GM10266 (cell line): ENCODE data around the gene NRAP.

Source experiments
- DNase-seq: peaks from one replicate; pipeline ENCODE4 v3.0.0; 2012; ENCODE audit errors: extremely low spot score
- TF ChIP-seq, protein P1 (sequence below): IDR thresholded peaks from 2 replicates; pipeline ENCODE4 v1.5.1; 2012; ENCODE audit warnings: mild to moderate bottlenecking, low read depth; ENCODE audit not compliant: control insufficient read depth, insufficient read depth; ENCODE audit errors: missing control alignments

The NRAP gene

DNA sequence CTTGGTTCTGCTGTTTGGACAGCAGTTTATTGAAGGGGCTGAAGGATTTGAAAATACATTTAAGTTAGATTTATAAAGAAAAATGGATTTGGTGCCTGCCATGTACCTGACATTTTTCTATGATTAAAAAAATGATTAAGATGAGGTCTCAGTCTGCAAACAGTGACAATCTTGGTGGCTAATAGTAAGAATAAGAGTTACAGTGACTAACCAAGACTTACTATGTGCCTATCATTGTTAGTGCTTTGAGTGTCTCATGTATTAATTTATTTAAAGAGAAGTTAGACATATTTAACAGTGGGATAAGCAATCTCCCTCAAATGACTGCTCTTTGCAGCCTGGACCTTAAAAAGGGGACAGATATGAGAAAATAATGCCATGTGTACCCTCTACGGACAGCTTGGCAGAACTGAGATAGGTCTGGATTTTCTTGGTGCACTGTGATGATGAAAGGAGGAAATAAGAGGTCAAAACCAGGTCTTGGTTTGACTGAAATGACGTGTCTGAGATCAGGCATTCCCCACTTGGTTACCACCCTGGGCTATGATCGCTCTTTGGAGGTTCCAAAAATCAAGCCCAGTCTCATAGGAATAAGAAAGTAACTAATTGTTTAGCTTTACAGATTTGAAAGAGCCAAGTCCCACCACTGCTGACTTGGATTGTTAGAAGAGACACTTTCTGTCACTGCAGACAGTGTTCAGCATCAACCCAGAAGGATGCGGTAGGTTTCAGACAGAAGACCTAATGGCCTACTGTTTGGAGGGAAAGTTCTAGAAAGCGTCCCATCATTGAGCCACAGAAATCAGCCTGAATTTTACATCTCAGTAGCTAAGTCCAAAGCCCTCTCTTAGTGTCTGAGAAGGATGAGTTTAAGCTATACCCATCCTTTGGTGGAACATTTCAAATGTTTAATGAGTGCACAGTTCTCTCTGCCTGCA is 18.0 kb upstream of the NRAP start:
- TF ChIP-seq, protein P1, sequence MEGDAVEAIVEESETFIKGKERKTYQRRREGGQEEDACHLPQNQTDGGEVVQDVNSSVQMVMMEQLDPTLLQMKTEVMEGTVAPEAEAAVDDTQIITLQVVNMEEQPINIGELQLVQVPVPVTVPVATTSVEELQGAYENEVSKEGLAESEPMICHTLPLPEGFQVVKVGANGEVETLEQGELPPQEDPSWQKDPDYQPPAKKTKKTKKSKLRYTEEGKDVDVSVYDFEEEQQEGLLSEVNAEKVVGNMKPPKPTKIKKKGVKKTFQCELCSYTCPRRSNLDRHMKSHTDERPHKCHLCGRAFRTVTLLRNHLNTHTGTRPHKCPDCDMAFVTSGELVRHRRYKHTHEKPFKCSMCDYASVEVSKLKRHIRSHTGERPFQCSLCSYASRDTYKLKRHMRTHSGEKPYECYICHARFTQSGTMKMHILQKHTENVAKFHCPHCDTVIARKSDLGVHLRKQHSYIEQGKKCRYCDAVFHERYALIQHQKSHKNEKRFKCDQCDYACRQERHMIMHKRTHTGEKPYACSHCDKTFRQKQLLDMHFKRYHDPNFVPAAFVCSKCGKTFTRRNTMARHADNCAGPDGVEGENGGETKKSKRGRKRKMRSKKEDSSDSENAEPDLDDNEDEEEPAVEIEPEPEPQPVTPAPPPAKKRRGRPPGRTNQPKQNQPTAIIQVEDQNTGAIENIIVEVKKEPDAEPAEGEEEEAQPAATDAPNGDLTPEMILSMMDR: no peak
- DNase-seq: peak; percentile 62

DNA sequence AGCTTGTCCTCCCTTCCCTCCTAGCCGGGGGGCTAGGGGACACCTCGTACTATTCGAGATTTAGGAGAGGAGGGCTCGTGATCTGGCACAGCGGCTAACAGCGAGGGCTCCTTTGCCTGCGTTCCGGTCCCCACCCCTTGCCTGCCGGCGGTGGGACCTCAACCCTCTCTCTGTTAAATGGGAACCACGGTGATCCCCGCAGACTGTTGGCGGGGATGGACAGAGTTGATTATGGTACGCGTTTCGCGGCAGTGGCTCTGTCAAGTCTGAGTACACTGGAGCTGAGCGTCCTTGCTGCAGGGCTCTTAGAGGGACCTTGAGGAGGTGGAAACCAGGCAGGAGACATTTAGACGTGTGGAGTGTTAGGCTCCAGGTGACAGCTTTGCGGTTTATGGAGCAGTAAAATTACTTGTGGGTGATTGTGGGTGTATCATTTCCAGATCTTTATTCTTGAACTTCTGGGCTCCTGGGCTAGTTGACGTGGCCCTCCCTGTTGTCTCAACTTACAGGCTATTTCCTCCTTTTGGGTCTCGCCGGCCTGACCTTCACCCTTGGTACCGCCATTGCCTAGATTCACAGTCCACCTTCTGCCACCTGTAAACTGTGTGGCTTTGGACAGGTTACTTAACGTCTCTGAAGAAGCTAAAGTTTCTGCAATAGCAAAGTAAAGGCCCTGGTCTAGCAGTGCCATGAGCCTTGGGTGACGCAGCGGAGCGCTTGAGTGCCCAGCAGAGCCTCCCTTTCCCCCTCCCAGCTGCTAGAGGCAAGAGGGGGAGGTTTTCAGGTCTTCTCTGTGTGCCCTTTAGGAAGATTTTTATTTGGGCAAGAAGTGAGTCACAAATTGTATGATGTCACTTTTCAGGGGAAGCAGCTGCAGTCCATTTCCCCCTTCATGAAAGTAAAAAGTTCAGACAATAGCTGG is 16.6 kb upstream of the NRAP start:
- DNase-seq: peak; percentile 25
- TF ChIP-seq, protein P1: no peak

DNA sequence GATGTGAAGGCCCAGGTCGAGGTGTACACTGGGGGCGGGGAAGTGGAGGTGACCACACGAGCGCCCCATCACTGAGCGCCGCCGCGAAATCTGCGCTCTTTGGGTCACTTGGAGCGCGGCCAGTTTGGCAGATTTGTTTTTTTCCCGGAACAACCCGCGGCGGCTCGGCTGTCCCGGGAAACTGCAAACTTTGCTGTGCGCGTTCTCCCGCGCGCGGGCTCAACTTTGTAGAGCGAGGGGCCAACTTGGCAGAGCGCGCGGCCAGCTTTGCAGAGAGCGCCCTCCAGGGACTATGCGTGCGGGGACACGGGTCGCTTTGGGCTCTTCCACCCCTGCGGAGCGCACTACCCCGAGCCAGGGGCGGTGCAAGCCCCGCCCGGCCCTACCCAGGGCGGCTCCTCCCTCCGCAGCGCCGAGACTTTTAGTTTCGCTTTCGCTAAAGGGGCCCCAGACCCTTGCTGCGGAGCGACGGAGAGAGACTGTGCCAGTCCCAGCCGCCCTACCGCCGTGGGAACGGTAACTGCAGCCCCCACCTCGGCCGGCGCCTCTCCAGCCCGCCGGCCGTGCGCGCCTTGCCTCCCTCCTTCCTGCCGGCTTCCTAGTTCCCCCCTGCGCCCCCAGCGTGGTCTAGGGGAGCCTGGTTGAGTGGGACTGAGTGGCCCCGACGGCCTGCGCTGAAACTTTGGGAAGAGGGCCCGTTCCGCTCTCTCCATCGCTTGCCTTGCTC is 15.8 kb upstream of the NRAP start, which contains the start of gene CASP7:
TSS of gene CASP7 (plus strand) at position 450 of the 727 bp plus-strand sequence. CDS start 17,582 bp downstream, outside the sequence.
- peak; percentile 78 for DNase-seq
- TF ChIP-seq, protein P1: peak; percentile 58

DNA sequence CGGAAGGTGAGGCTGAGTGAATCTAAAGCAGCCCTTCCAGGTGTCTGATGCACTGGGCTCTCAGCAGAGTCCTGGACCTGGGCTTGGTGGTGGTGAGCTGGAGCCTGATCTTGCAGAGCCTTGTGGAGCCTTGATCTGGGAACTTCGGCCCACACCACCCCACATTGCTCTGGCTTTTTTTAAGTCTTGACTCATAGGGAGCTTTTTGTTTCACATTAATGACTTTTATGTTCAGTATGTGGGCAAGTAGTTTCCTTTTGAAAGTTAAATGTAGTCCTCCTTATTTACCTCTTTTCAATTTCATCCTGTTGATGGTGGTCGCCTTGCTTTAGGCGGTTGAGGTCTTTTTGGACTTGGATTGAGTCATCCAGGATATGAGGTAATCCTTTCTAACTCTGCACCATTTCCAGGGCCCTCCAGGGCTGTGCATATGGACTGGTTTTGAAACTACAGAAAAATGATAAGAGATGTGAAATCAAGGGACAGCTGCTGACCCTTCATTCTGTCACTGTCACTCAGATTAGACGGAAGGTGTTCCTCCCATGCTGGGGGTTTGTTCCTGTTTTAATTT is 2.9 kb upstream of the NRAP start:
- DNase-seq: peak; percentile 52

DNA sequence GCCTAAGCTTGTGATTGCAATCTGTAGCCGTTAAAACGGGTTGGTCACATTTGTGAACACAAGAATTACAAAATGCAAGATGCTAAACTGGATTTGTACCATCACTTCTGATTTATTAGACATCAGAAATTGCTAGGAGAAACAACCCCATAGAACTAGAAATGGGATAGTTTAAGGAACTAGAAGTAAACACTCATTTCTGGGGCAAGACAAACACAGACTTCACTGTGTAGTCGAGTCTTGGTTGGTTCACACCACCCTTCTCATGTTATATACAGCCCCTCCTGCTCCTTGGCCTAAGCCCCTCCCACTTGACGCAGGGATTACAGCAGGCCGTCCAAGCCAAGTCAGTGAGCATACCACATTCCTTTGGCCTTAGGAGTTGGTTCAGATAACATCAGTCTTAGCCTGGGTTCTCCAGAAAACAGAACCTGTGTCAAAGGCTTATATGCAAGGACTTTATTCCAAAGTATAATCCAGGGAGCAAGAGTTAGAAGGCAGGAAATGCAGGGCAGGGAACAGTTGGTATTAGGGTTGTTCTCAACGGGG is 2.0 kb upstream of the NRAP start:
- TF ChIP-seq, protein P1: no peak
- DNase-seq: no peak

More for the DNA sequence above, 2.9 kb upstream of the NRAP start:
- TF ChIP-seq, protein P1: no peak

- no peak for DNase-seq
- TF ChIP-seq, protein P1: no peak
Measured at GRCh38 chr10:113665352-113665751, 1.5 kb upstream of the NRAP start.
